Activated CD4-positive, alpha-beta T cell treated with anti-CD3 and anti-CD28 coated beads, Interleukin-2, amount 10 ng/mL, durations not matched to agents 7 days and 5 days (primary cell): ENCODE results near the gene CRTC3. TPM values are rescaled to one million over a fixed set of nuclear protein-coding genes. Genes with fewer than 3 reads are reported as not detected.

Experiments used
- CTCF ChIA-PET: fragments of 350-600 bp; sonication (Branson Sonifier 250); formaldehyde crosslinking; loops from one replicate; lab custom pipeline; 2021; ENCODE audit warnings: antibody characterized with exemption; lab: Charles Lee
- POLR2A ChIA-PET: fragments of 350-600 bp; sonication (Branson Sonifier 250); formaldehyde crosslinking; loops from one replicate; lab custom pipeline; 2021; ENCODE audit warnings: antibody characterized with exemption; lab: Charles Lee
- DNase-seq: peaks from one replicate; pipeline ENCODE4 v3.0.0-alpha.2; 2020
- H3K27ac Mint-ChIP-seq: one replicate; pipeline ENCODE4 v1.8.0; 2021; ENCODE audit warnings: mild to moderate bottlenecking, moderate library complexity, mixed read lengths
- H3K27me3 Mint-ChIP-seq: one replicate; pipeline ENCODE4 v1.8.0; 2021; ENCODE audit warnings: mixed read lengths
- H3K36me3 Mint-ChIP-seq: one replicate; pipeline ENCODE4 v1.8.0; 2021; ENCODE audit warnings: low read depth, mixed read lengths
- H3K4me1 Mint-ChIP-seq: one replicate; pipeline ENCODE4 v1.8.0; 2021; ENCODE audit warnings: mixed read lengths
- H3K4me3 Mint-ChIP-seq: one replicate; pipeline ENCODE4 v1.8.0; 2021; ENCODE audit warnings: mild to moderate bottlenecking, moderate library complexity, mixed read lengths
- H3K9me3 Mint-ChIP-seq: one replicate; pipeline ENCODE4 v1.8.0; 2021; ENCODE audit warnings: mixed read lengths
- total RNA-seq, 2 experiments: library from RNA; stranded (reverse); gene quantifications; one replicate each; pipeline ENCODE4 v1.2.3, GENCODE V29; 2021

Gene CRTC3
- total RNA-seq, 2 experiments from 2014 or later: 85.1 to 90.7 TPM

GRCh38 chr15:90598679-90599078 is 69.0 kb downstream of the CRTC3 start:
- Mint-ChIP-seq H3K9me3 (peaks cover 3% of the 10 kb centered on the region), H3K4me1 (peaks cover 78% of the 10 kb centered on the region), H3K27me3 (no peaks in the 10 kb centered on the region), H3K27ac (peak overlapping the region; percentile 99), H3K4me3 (peak overlapping the region; percentile 12), H3K36me3 (peaks cover 77% of the 10 kb centered on the region)
- DNase-seq: no peak
- ChIA-PET CTCF (interaction anchor here (0.9 to 1.5 kb wide), 5 partner anchors 10 to 287 kb away, joined by 3 to 6 read pairs (median 3); no protein-coding TSS in a partner anchor), POLR2A (no interaction called here)

- Mint-ChIP-seq H3K36me3 (peaks cover 78% of the 10 kb centered on the region), H3K4me3 (peak overlapping the region; percentile 43), H3K4me1 (peaks cover 78% of the 10 kb centered on the region), H3K9me3 (peaks cover 3% of the 10 kb centered on the region), H3K27ac (peak overlapping the region; percentile 99), H3K27me3 (no peaks in the 10 kb centered on the region)
- DNase-seq: no peak
- POLR2A ChIA-PET: no interaction called here
- CTCF ChIA-PET: interaction anchor here (0.9 to 1.5 kb wide), 3 partner anchors 13 to 287 kb away, joined by 3 to 6 read pairs (median 4); no protein-coding TSS in a partner anchor
These were observed 69.4 kb downstream of the CRTC3 start for GRCh38 chr15:90599116-90599515.

DNA sequence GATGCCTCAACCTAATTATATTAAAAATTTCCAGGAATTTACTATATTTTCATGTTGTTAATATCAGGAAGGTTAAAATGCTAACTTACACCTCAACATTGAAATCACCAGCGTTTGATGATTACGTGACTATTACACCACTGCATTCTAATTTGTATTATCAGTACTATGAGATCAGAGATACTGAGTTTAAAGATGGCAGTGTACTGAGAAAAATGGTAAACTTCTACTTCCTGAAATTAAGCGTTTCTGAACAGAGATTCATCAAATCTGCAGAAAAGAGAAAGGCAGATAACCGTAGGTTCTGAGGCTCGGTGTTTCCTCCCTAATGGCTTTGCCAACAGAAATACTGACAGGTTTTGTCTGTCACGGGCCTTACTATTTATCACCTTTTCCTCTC is 69.9 kb downstream of the CRTC3 start:
- Mint-ChIP-seq H3K27me3 (no peaks in the 10 kb centered on the region), H3K4me3 (peak overlapping the region; percentile 43), H3K9me3 (peaks cover 3% of the 10 kb centered on the region), H3K4me1 (peaks cover 75% of the 10 kb centered on the region), H3K36me3 (peaks cover 78% of the 10 kb centered on the region), H3K27ac (peak overlapping the region; percentile 99)
- ChIA-PET CTCF (interaction anchor here (1.1 to 1.5 kb wide), 3 partner anchors 8 to 286 kb away, joined by 3 to 6 read pairs (median 4); no protein-coding TSS in a partner anchor), POLR2A (no interaction called here)
- DNase-seq: no peak

DNA sequence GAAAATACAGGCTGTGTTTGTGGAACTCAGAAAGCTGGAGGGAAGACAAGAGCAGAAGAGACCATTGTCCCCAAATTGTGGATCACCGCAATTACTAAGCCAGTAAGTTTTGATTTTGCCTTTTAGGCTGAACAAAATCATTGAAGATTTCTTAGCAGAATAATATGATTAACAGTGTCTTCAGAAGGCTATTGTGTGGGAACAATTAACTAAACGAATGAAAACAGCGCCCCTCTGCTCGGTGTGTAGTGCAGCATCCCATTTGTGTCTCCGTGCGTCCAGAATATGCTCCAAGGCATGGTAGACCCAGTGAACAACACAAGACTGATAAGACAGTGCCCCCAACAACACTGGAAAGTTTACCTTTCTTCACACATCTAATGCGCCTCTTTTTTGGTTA is 71.2 kb downstream of the CRTC3 start:
- Mint-ChIP-seq H3K27ac (peak overlapping the region; percentile 47), H3K9me3 (peaks cover 3% of the 10 kb centered on the region), H3K36me3 (peaks cover 71% of the 10 kb centered on the region), H3K4me3 (no peak overlapping the region), H3K4me1 (peaks cover 68% of the 10 kb centered on the region), H3K27me3 (no peaks in the 10 kb centered on the region)
- POLR2A ChIA-PET: no interaction called here
- DNase-seq: no peak
- CTCF ChIA-PET: interaction anchor here (1.1 kb wide), 1 partner anchor 10 kb away, joined by 3 read pairs; no protein-coding TSS in a partner anchor

- ChIA-PET POLR2A (no interaction called here), CTCF (interaction anchor here (0.8 to 1.8 kb wide), 9 partner anchors 10 to 284 kb away, joined by 3 to 9 read pairs (median 3); no protein-coding TSS in a partner anchor)
- no peaks in the 10 kb centered on the region for H3K9me3 Mint-ChIP-seq
- H3K27ac Mint-ChIP-seq: peak overlapping the region; percentile 22
- H3K36me3 Mint-ChIP-seq: peaks cover 56% of the 10 kb centered on the region
- DNase-seq: peak; percentile 58
- no peak overlapping the region for H3K4me3 Mint-ChIP-seq
- peaks cover 44% of the 10 kb centered on the region for H3K4me1 Mint-ChIP-seq
- no peaks in the 10 kb centered on the region for H3K27me3 Mint-ChIP-seq
These were observed 74.2 kb downstream of the CRTC3 start for GRCh38 chr15:90603893-90604292.

GRCh38 chr15:90606641-90607040 is 76.9 kb downstream of the CRTC3 start:
- Mint-ChIP-seq H3K9me3 (no peaks in the 10 kb centered on the region), H3K27ac (no peak overlapping the region), H3K27me3 (no peaks in the 10 kb centered on the region), H3K4me3 (no peak overlapping the region), H3K4me1 (peaks cover 25% of the 10 kb centered on the region), H3K36me3 (peaks cover 54% of the 10 kb centered on the region)
- DNase-seq: no peak
- ChIA-PET POLR2A (no interaction called here), CTCF (interaction anchor here (2.2 kb wide), 1 partner anchor 9 kb away, joined by 5 read pairs; no protein-coding TSS in a partner anchor)

GRCh38 chr15:90607361-90607760 is 77.6 kb downstream of the CRTC3 start:
- Mint-ChIP-seq H3K4me3 (no peak overlapping the region), H3K27ac (no peak overlapping the region), H3K9me3 (no peaks in the 10 kb centered on the region), H3K4me1 (peaks cover 22% of the 10 kb centered on the region), H3K36me3 (peaks cover 54% of the 10 kb centered on the region), H3K27me3 (no peaks in the 10 kb centered on the region)
- CTCF ChIA-PET: interaction anchor here (0.5 to 2.2 kb wide), 2 partner anchors 8 to 321 kb away, joined by 5 read pairs; no protein-coding TSS in a partner anchor
- DNase-seq: no peak
- POLR2A ChIA-PET: no interaction called here

GRCh38 chr15:90609242-90610180 is 79.8 kb downstream of the CRTC3 start:
- DNase-seq: no peak
- Mint-ChIP-seq H3K27me3 (no peaks in the 10 kb centered on the region), H3K9me3 (no peaks in the 10 kb centered on the region), H3K4me3 (no peak overlapping the region), H3K36me3 (peaks cover 53% of the 10 kb centered on the region), H3K4me1 (peaks cover 24% of the 10 kb centered on the region), H3K27ac (peak overlapping the region; percentile 65)
- POLR2A ChIA-PET: no interaction called here
- CTCF ChIA-PET: interaction anchor here (0.9 to 1.5 kb wide), 3 partner anchors 11 to 38 kb away, joined by 3 to 4 read pairs (median 3); no protein-coding TSS in a partner anchor

- Mint-ChIP-seq H3K4me3 (no peak overlapping the region), H3K9me3 (no peaks in the 10 kb centered on the region), H3K4me1 (peaks cover 28% of the 10 kb centered on the region), H3K36me3 (peaks cover 54% of the 10 kb centered on the region), H3K27ac (no peak overlapping the region), H3K27me3 (no peaks in the 10 kb centered on the region)
- ChIA-PET POLR2A (no interaction called here), CTCF (interaction anchor here (0.9 to 1.0 kb wide), 2 partner anchors 31 to 38 kb away, joined by 3 to 4 read pairs; no protein-coding TSS in a partner anchor)
- DNase-seq: no peak
These were observed 80.5 kb downstream of the CRTC3 start for GRCh38 chr15:90610190-90610589.

GRCh38 chr15:90611157-90611556 is 81.4 kb downstream of the CRTC3 start:
- Mint-ChIP-seq H3K27ac (no peak overlapping the region), H3K36me3 (peaks cover 61% of the 10 kb centered on the region), H3K4me3 (no peak overlapping the region), H3K27me3 (no peaks in the 10 kb centered on the region), H3K9me3 (no peaks in the 10 kb centered on the region), H3K4me1 (peaks cover 24% of the 10 kb centered on the region)
- ChIA-PET POLR2A (no interaction called here), CTCF (no interaction called here)
- no peak for DNase-seq

GRCh38 chr15:90617171-90617570 is 87.4 kb downstream of the CRTC3 start:
- DNase-seq: no peak
- Mint-ChIP-seq H3K9me3 (no peaks in the 10 kb centered on the region), H3K4me3 (no peak overlapping the region), H3K4me1 (peaks cover 52% of the 10 kb centered on the region), H3K27ac (no peak overlapping the region), H3K36me3 (peaks cover 68% of the 10 kb centered on the region), H3K27me3 (no peaks in the 10 kb centered on the region)
- POLR2A ChIA-PET: no interaction called here
- CTCF ChIA-PET: interaction anchor here (0.6 kb wide), 1 partner anchor 108 kb away, joined by 3 read pairs; no protein-coding TSS in a partner anchor

- H3K27me3 Mint-ChIP-seq: no peaks in the 10 kb centered on the region
- H3K4me3 Mint-ChIP-seq: no peak overlapping the region
- H3K36me3 Mint-ChIP-seq: peaks cover 65% of the 10 kb centered on the region
- H3K4me1 Mint-ChIP-seq: peaks cover 52% of the 10 kb centered on the region
- POLR2A ChIA-PET: no interaction called here
- no peak overlapping the region for H3K27ac Mint-ChIP-seq
- CTCF ChIA-PET: interaction anchor here (0.6 to 0.9 kb wide), 3 partner anchors 56 to 377 kb away, joined by 3 read pairs; no protein-coding TSS in a partner anchor
- no peaks in the 10 kb centered on the region for H3K9me3 Mint-ChIP-seq
- DNase-seq: no peak
These were observed 88.0 kb downstream of the CRTC3 start for GRCh38 chr15:90617668-90618097.
